GM06990 (cell line): ENCODE results near the gene SCNN1A.

ENCODE experiments used
- DNase-seq: peaks from one replicate; pipeline ENCODE4 v3.0.0-alpha.2; 2011; ENCODE audit not compliant: insufficient read length; ENCODE audit errors: extremely low read depth
- H3K27me3 ChIP-seq: replicated peaks from 2 replicates; pipeline ENCODE4 v1.6.0; 2011; ENCODE audit warnings: low read length; ENCODE audit not compliant: control insufficient read depth, insufficient read depth
- H3K36me3 ChIP-seq: 2 replicates; pipeline ENCODE4 v1.5.1; 2011; ENCODE audit warnings: low read length; ENCODE audit not compliant: control insufficient read depth, insufficient read depth
- H3K4me3 ChIP-seq: replicated peaks from 2 replicates; pipeline ENCODE4 v1.5.1; 2011; ENCODE audit warnings: low read depth, mild to moderate bottlenecking, control low read depth, low read length
- CTCF ChIP-seq: IDR thresholded peaks from 2 replicates; pipeline ENCODE4 v1.5.1; 2011; ENCODE audit warnings: low read length, control low read depth, mild to moderate bottlenecking, inconsistent platforms; ENCODE audit not compliant: insufficient read depth, poor library complexity, severe bottlenecking

The SCNN1A gene

DNA sequence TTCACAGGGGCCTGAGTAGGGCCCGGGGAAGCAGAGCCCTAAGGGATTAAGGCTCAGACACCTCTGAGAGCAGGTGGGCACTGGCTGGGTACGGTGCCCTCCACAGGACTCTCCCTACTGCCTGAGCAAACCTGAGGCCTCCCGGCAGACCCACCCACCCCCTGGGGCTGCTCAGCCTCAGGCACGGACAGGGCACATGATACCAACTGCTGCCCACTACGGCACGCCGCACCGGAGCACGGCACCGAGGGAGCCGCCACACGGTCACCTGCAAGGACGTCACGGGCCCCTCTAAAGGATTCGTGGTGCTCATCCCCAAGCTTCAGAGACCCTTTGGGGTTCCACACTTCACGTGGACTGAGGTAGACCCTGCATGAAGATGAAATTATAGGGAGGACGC, 15.7 kb upstream of the SCNN1A start:
- no peak overlapping the region for H3K4me3 ChIP-seq
- no peaks in the 10 kb centered on the region for H3K36me3 ChIP-seq
- TF ChIP-seq CTCF = no peak
- DNase-seq = no peak
- no peaks in the 10 kb centered on the region; the same call in 1 of the 2 replicates for H3K27me3 ChIP-seq

GRCh38 chr12:6390084-6390799, 14.9 kb upstream of the SCNN1A start:
- Histone ChIP-seq H3K4me3 (no peak overlapping the region), H3K36me3 (no peaks in the 10 kb centered on the region), H3K27me3 (no peaks in the 10 kb centered on the region; the same call in 1 of the 2 replicates)
- TF ChIP-seq CTCF = no peak
- no peak for DNase-seq

DNA sequence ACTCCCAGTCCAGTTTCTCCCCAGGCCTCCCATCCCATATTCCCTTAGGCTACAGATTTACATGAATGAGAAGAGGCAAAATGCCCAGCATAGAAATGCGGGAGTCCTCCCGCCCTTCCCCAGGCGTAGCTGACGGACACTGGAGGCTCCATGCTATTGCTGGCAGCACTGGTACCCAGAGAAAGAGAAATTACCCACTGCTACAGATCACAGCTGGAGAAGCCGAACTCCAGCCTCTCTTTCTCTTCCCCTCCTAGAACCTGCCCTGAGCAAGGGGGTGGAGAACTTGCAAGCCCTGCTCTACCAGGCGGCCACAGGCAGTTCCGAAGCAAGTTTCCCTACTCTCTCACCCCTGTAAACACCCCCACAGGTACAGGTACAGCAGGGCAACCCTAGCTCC, 12.2 kb upstream of the SCNN1A start:
- TF ChIP-seq CTCF = no peak
- no peak overlapping the region for H3K4me3 ChIP-seq
- no peak for DNase-seq
- peaks cover 3% of the 10 kb centered on the region for H3K27me3 ChIP-seq
- H3K36me3 ChIP-seq = no peaks in the 10 kb centered on the region

GRCh38 chr12:6386491-6386890, 11.1 kb upstream of the SCNN1A start:
- no peak overlapping the region for H3K4me3 ChIP-seq
- no peaks in the 10 kb centered on the region for H3K36me3 ChIP-seq
- DNase-seq = no peak
- no peak for TF ChIP-seq CTCF
- H3K27me3 ChIP-seq = peaks cover 4% of the 10 kb centered on the region

- H3K27me3 ChIP-seq = peaks cover 6% of the 10 kb centered on the region
- no peak for DNase-seq
- no peak overlapping the region for H3K4me3 ChIP-seq
- no peaks in the 10 kb centered on the region for H3K36me3 ChIP-seq
- TF ChIP-seq CTCF = no peak
Observed at GRCh38 chr12:6386038-6386437, 10.7 kb upstream of the SCNN1A start.
